ENCODE measurements around the gene MECR.

DNA sequence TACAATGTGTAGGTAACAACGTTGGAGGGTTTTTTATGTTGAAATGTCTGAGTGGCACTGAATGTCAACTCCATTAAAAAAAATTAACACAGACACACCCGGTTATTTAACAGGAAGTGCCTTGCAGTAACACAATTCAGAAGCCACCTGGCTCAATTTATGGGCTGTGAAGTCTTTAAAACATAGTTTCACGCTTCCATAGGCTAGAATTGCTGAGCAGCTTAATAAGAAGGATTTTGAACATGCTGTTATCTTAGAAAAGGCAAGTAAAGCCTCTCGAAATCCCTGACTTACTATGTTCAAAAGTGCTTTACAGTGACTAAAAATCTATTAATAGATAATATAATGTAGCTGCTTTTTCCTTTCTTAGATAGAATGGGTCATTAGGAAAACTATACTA, 68.7 kb downstream of the MECR start:
- TF ChIP-seq, protein P1, sequence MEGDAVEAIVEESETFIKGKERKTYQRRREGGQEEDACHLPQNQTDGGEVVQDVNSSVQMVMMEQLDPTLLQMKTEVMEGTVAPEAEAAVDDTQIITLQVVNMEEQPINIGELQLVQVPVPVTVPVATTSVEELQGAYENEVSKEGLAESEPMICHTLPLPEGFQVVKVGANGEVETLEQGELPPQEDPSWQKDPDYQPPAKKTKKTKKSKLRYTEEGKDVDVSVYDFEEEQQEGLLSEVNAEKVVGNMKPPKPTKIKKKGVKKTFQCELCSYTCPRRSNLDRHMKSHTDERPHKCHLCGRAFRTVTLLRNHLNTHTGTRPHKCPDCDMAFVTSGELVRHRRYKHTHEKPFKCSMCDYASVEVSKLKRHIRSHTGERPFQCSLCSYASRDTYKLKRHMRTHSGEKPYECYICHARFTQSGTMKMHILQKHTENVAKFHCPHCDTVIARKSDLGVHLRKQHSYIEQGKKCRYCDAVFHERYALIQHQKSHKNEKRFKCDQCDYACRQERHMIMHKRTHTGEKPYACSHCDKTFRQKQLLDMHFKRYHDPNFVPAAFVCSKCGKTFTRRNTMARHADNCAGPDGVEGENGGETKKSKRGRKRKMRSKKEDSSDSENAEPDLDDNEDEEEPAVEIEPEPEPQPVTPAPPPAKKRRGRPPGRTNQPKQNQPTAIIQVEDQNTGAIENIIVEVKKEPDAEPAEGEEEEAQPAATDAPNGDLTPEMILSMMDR (IDR thresholded peaks at IDR 0.05): no peak
- no peak for TF ChIP-seq POLR2A (IDR thresholded peaks at IDR 0.05)

All from uterus (tissue), 2 donors.